ENCODE data around the gene AGXT2.

AGXT2 gene

GRCh38 chr5:34957857-34958690 is 89.7 kb downstream of the AGXT2 start:
- no peak for DNase-seq

GRCh38 chr5:34957321-34957720 is 90.4 kb downstream of the AGXT2 start:
- no peak for DNase-seq

Data from NCI-H1417 treated with DMSO at 0.1 percent for 48 hours (cell line).